ENCODE results near the gene MRPS33. TPM values are rescaled to one million over a fixed set of nuclear protein-coding genes. Genes with fewer than 3 reads are reported as not detected.

Gene MRPS33
- 132 TPM for polyA plus RNA-seq (2012; ENCODE audit: low read depth, missing spikeins)

DNA sequence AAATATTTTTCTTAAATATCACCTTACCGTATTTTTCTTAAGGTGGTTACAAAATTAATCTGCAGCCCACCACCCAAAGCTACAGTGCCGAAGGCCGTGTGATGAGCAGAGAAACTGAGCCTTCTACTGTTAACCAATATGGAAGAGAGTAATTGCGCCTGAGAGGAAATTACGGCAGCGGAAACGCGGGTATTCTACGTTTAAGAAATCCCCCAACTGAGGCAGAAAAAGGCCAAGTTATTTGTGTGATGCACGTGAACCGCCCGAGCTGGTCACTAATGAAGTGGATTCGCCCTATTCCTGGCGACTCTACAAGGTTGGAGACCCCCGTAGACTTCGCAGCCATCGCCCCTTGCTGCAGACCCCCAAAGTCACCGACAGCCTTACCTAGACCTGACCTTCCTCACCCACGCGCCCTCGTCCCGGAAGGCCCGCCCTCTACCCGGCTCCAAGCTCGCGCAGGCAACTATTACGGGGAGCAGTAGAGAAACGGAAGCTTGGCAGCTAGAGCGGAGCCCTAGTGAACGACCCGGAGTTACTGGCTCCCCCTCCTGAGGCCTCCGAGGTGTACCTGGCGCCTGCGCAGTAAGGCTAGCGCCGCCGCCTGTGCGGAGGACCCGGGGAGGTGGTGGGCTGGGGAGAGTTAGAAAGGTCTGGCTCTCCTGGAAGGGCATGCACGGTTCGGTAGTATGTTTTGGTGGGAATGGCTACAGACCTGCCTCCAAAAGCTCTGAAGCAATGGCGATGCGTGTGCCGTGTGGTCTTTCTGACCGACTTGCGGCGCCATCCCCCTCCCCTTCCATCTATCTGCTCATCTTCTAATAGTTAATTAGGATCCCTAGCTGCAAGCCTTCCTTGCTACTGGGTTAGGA, at the start of gene MRPS33:
MRPS33 (minus strand) TSS at position 429 of the 872 bp plus-strand sequence. CDS start 4,319 bp downstream, outside the sequence.
- peak; percentile 94 for FAIRE-seq
- TF ChIP-seq POLR2AphosphoS5 (IDR thresholded peaks at IDR 0.05; ENCODE audit: low read depth, low read length) (peak; percentile 97), TAF1 (IDR thresholded peaks at IDR 0.05; ENCODE audit: low read depth, low read length) (peak; percentile 78), POU2F2 (IDR thresholded peaks at IDR 0.05; ENCODE audit: low read depth, low read length) (peak; percentile 86), POLR2A (IDR thresholded peaks at IDR 0.05; ENCODE audit: low read depth, low read length) (peak; percentile 96), SPI1 (IDR thresholded peaks at IDR 0.05; ENCODE audit: low read depth, low read length) (0 out of 2 replicates have a peak, but pooled peaks have one; percentile 1), PAX5 (IDR thresholded peaks at IDR 0.05; ENCODE audit: insufficient read depth, low read length, severe bottlenecking) (peak; percentile 21)
- peak; percentile 77 for DNase-seq (ENCODE audit: insufficient read length, low spot score)

DNA sequence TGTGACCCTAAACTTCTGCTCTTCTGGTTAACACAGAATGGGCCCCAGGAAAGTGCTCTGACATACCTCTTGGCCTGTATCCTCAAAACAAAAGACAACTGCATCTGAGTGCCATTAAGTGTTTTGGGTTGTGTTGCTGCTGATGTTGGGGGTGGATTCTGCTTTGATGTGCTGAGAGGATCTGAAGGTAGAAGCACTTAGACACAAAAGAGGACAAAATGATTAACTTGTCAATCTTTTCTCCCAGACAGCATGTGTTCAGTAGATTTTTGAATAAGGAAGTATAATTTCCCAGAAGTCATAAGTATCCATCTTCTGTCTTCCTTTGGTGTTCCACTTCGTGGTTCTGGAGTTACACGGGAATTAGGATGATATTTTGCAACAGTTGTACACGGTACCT, 43.0 kb upstream of the MRPS33 start:
- no peak for DNase-seq (ENCODE audit: insufficient read length, low spot score)
- FAIRE-seq, result no peak

DNA sequence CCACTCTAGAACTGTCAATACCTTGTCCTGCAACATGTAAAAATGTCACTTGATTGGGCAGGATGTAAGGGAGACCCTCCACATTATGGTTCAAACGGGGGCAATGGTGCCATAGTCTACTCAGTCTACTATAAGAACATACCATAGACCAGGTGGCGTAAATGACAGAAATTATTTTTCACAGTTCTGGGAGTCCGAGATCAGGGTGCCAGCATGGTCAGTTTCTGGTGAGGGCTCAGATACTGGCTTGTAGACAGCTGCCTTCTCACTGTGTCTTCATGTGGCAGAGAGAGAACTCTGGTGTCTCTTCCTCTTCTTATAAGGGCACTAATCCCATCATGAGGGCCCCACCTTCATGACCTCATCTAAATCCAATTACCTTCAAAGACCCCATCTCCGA, 40.4 kb upstream of the MRPS33 start:
- no peak for FAIRE-seq
- no peak for TF ChIP-seq TAF1 (IDR thresholded peaks at IDR 0.05; ENCODE audit: low read depth, low read length)
- TF ChIP-seq POLR2A (IDR thresholded peaks at IDR 0.05; ENCODE audit: low read depth, low read length), result no peak
- no peak for DNase-seq (ENCODE audit: insufficient read length, low spot score)

More for the DNA sequence above, 43.0 kb upstream of the MRPS33 start:
- TF ChIP-seq POLR2AphosphoS5 (IDR thresholded peaks at IDR 0.05; ENCODE audit: low read depth, low read length) (no peak), TAF1 (IDR thresholded peaks at IDR 0.05; ENCODE audit: low read depth, low read length) (no peak), POU2F2 (IDR thresholded peaks at IDR 0.05; ENCODE audit: low read depth, low read length) (no peak), POLR2A (IDR thresholded peaks at IDR 0.05; ENCODE audit: low read depth, low read length) (no peak), SPI1 (IDR thresholded peaks at IDR 0.05; ENCODE audit: low read depth, low read length) (no peak), PAX5 (IDR thresholded peaks at IDR 0.05; ENCODE audit: insufficient read depth, low read length, severe bottlenecking) (no peak)

DNA sequence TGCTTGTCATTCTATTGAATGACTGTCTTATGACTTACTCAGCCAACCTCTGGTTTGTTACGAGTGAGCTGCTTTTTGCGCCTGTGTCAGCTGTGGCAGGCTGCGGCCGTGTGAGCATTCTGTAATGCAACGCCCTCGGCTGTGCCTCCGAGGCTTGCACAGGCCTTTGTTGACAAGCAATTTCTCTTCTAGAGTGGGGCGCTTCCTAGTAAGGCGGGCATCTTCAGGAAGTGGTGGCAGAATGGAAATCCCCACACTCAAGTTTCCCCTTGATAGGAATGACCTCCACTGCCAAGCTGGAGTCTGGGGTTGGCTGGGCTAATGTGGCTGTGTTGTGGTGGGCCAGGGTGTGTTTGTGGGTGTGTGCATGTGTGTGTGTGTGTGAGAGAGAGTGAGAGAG, 38.9 kb upstream of the MRPS33 start:
- TF ChIP-seq POLR2AphosphoS5 (IDR thresholded peaks at IDR 0.05; ENCODE audit: low read depth, low read length), result no peak
- no peak for TF ChIP-seq POU2F2 (IDR thresholded peaks at IDR 0.05; ENCODE audit: low read depth, low read length)
- TF ChIP-seq POLR2A (IDR thresholded peaks at IDR 0.05; ENCODE audit: low read depth, low read length), result no peak
- no peak for TF ChIP-seq SPI1 (IDR thresholded peaks at IDR 0.05; ENCODE audit: low read depth, low read length)
- TF ChIP-seq PAX5 (IDR thresholded peaks at IDR 0.05; ENCODE audit: insufficient read depth, low read length, severe bottlenecking), result no peak
- TF ChIP-seq TAF1 (IDR thresholded peaks at IDR 0.05; ENCODE audit: low read depth, low read length), result no peak
- FAIRE-seq, result peak; percentile 38
- no peak for DNase-seq (ENCODE audit: insufficient read length, low spot score)

DNA sequence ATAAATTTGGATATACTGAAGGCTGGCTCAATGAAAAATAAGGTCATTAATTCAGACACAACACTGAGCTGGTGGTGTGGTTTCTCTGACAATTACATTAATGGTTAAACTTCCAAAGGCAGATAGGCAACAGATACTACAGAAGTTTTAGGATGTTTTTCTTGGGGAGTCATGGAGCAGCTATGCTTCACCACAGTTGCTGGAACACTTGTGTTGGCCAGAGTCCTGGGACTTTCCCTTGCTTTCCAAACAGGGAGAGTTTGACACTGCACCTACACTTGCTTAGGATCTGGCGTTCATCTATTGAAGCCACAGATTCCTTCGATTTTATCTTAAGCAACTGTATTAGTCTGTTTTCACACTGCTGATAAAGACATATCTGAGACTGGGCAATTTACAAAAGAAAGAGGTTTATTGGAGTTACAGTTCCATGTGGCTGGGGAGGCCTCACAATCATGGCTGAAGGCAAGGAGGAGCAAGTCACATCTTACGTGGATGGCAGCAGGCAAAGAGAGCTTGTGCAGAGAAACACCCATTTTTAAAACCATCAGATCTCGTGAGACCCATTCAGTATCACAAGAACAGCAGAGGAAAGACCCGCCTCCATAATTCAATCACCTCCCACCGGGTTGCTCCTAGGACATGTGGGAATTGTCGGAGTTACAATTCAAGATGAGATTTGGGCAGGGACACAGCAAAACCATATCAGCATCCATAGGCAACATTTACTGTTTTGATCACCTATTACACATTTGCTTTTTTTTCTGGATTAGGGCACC, 31.3 kb upstream of the MRPS33 start:
- no peak for DNase-seq (ENCODE audit: insufficient read length, low spot score)
- TF ChIP-seq PAX5 (IDR thresholded peaks at IDR 0.05; ENCODE audit: insufficient read depth, low read length, severe bottlenecking), result no peak
- TF ChIP-seq POU2F2 (IDR thresholded peaks at IDR 0.05; ENCODE audit: low read depth, low read length), result no peak
- TF ChIP-seq POLR2AphosphoS5 (IDR thresholded peaks at IDR 0.05; ENCODE audit: low read depth, low read length), result no peak
- TF ChIP-seq TAF1 (IDR thresholded peaks at IDR 0.05; ENCODE audit: low read depth, low read length), result no peak
- no peak for TF ChIP-seq POLR2A (IDR thresholded peaks at IDR 0.05; ENCODE audit: low read depth, low read length)
- no peak for TF ChIP-seq SPI1 (IDR thresholded peaks at IDR 0.05; ENCODE audit: low read depth, low read length)
- no peak for FAIRE-seq

DNA sequence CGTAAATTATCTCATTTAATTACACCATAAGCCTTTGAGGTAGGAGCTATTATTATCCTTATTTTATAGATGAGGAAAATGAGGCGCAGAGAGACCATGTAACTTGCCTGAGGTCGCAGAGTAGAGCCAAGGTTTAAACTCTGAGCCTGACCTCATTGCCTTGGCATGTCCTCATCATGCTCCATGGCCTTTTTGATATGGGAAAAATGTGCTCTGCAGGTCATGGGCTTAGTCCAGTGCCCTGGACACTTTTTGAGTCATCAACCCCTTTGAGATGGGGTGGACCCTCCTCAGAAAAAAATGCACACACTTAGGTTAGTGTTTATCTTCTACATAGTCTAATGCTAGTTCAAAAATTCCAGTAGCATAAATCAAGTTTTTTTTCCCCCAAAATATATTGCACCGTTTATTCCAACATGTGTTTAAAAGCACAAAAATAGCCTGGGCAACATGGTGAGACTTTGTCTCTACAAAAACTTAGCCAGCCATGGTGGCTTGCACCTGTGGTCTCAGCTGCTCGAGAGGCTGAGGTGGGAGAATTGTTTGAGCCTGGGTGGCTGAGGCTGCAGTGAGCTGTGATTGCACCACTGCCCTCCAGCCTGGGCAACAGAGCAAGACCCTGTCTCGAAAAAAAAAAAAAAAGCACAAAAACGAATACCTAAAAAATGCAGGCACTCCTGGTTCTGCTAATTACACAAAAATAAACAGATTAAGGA, 30.5 kb upstream of the MRPS33 start:
- no peak for TF ChIP-seq POU2F2 (IDR thresholded peaks at IDR 0.05; ENCODE audit: low read depth, low read length)
- no peak for TF ChIP-seq PAX5 (IDR thresholded peaks at IDR 0.05; ENCODE audit: insufficient read depth, low read length, severe bottlenecking)
- TF ChIP-seq TAF1 (IDR thresholded peaks at IDR 0.05; ENCODE audit: low read depth, low read length), result no peak
- TF ChIP-seq SPI1 (IDR thresholded peaks at IDR 0.05; ENCODE audit: low read depth, low read length), result no peak
- TF ChIP-seq POLR2A (IDR thresholded peaks at IDR 0.05; ENCODE audit: low read depth, low read length), result no peak
- no peak for TF ChIP-seq POLR2AphosphoS5 (IDR thresholded peaks at IDR 0.05; ENCODE audit: low read depth, low read length)
- DNase-seq (ENCODE audit: insufficient read length, low spot score) (no peak), FAIRE-seq (no peak)

DNA sequence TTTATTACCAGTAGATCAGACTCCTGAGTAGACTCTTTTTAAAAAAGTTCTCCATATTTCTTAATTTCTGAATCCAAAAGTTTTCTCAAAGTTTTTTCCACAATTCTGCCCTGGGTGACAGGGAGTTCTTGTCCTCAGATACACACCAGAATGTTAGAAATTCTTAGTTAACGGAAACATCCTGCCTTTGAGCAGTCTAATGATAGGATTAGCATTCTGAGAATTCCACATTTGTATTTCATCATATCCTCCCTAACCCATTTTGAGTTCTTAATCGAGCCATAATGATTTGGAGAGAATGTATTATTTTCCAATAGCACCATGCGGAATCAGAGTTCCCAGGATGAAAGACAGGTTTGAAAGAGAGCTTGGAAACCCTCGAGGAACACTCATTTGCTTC, 28.9 kb upstream of the MRPS33 start:
- TF ChIP-seq POLR2AphosphoS5 (IDR thresholded peaks at IDR 0.05; ENCODE audit: low read depth, low read length) (no peak), SPI1 (IDR thresholded peaks at IDR 0.05; ENCODE audit: low read depth, low read length) (no peak), TAF1 (IDR thresholded peaks at IDR 0.05; ENCODE audit: low read depth, low read length) (no peak), POLR2A (IDR thresholded peaks at IDR 0.05; ENCODE audit: low read depth, low read length) (no peak), PAX5 (IDR thresholded peaks at IDR 0.05; ENCODE audit: insufficient read depth, low read length, severe bottlenecking) (no peak), POU2F2 (IDR thresholded peaks at IDR 0.05; ENCODE audit: low read depth, low read length) (no peak)
- DNase-seq (ENCODE audit: insufficient read length, low spot score) (no peak), FAIRE-seq (no peak)

DNA sequence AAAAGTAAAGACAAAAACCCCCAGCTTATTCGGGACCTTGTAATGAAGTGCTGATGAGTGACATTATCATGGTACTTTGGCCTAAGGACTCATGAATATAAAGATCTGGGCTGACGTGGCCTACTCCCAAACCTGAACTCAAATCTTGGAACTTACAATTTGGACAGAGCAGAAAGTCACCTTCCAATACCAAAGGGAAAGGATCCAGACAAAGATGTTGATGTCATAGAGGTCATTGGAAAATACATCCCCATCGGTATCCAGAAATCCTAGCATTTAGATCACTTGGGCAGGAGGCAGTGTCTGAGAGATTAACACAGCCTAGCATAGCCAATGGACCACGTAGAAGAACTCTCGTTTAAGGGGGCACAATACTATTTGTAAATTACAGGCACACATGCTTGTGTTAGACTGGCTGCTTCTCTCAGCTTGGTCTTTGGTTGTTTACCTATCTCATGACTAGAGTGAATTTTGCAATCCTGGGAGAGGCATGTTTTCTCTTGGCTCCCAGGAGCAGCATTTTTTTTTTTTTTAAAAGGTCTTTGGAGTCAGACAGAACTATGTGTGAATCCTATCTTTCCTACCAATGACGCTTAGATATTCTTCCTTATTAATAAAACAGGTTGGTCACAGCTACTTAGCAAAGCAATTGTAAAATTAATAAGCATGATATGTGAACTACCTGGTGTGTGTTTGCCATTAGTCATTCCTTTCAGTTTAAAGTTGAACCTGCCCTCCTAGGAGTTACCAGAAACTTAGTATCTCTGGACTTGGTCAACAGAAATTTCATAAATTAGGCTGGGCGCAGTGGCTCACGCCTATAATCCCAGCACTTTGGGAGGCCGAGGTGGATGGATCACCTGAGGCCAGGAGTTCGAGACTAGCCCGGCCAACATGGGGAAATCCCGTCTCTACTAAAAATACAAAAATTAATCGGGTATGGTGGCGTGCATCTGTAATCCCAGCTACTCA, 27.8 kb upstream of the MRPS33 start:
- FAIRE-seq, result no peak
- TF ChIP-seq POU2F2 (IDR thresholded peaks at IDR 0.05; ENCODE audit: low read depth, low read length) (no peak), TAF1 (IDR thresholded peaks at IDR 0.05; ENCODE audit: low read depth, low read length) (no peak), SPI1 (IDR thresholded peaks at IDR 0.05; ENCODE audit: low read depth, low read length) (no peak), PAX5 (IDR thresholded peaks at IDR 0.05; ENCODE audit: insufficient read depth, low read length, severe bottlenecking) (no peak), POLR2A (IDR thresholded peaks at IDR 0.05; ENCODE audit: low read depth, low read length) (no peak), POLR2AphosphoS5 (IDR thresholded peaks at IDR 0.05; ENCODE audit: low read depth, low read length) (no peak)
- no peak for DNase-seq (ENCODE audit: insufficient read length, low spot score)

Measured in GM12891 (cell line).